Naive thymus-derived CD4-positive, alpha-beta T cell (primary cell): ENCODE results near the gene GPA33. TPM values are rescaled to one million over a fixed set of nuclear protein-coding genes. Genes with fewer than 3 reads are reported as not detected.

Source experiments
- ATAC-seq: fragments of 150-1000 bp; cut with Tn5 transposase; 2 replicates; pipeline ENCODE4 v1.10.0; 2021; ENCODE audit warnings: mild to moderate bottlenecking, moderate library complexity
- CTCF ChIA-PET: fragments of 350-600 bp; sonication (Branson Sonifier 250); formaldehyde crosslinking; loops from one replicate; lab custom pipeline; 2021; ENCODE audit warnings: antibody characterized with exemption; lab: Charles Lee
- POLR2A ChIA-PET: fragments of 350-600 bp; sonication (Branson Sonifier 250); formaldehyde crosslinking; loops from one replicate; lab custom pipeline; 2021; ENCODE audit warnings: antibody characterized with exemption, inconsistent platforms; lab: Charles Lee
- DNase-seq, 9 donors: peaks; one replicate each; pipeline versions ENCODE4 v3.0.0 to v3.0.0-alpha.2; 2020 to 2022; ENCODE audit warnings: mixed read lengths in 1 of 9
- H3K27ac ChIP-seq: one replicate; pipeline ENCODE4 v1.7.0; 2013; ENCODE audit warnings: mild to moderate bottlenecking, low read depth, low read length, moderate library complexity
- H3K27me3 ChIP-seq, 2 donors: one replicate each; pipeline ENCODE4 v1.7.0; 2013; ENCODE audit warnings: low read length in 2 of 2, mild to moderate bottlenecking in 2 of 2, moderate library complexity in 2 of 2; ENCODE audit not compliant: control insufficient read depth in 2 of 2, insufficient read depth in 2 of 2
- H3K36me3 ChIP-seq, 3 experiments: 1 replicate in 2 of 3; 2 replicates in 1 of 3; pipeline ENCODE4 v1.7.0; 2013; ENCODE audit warnings: low read length in 3 of 3, mild to moderate bottlenecking in 3 of 3, moderate library complexity in 1 of 3; ENCODE audit not compliant: insufficient read depth in 3 of 3, control insufficient read depth in 2 of 3
- H3K4me1 ChIP-seq, 2 donors: one replicate each; pipeline ENCODE4 v1.7.0; 2013; ENCODE audit warnings: low read length in 2 of 2, mild to moderate bottlenecking in 2 of 2, moderate library complexity in 1 of 2; ENCODE audit not compliant: control insufficient read depth in 2 of 2, insufficient read depth in 2 of 2
- H3K4me3 ChIP-seq: 2 replicates; pipeline ENCODE4 v1.7.0; 2013; ENCODE audit warnings: mild to moderate bottlenecking, low read length
- H3K9me3 ChIP-seq, 3 experiments: 1 replicate in 2 of 3; 2 replicates in 1 of 3; pipeline ENCODE4 v1.7.0; 2013; ENCODE audit warnings: low read length in 3 of 3; ENCODE audit not compliant: control insufficient read depth in 2 of 3
- H3K27ac Mint-ChIP-seq, 9 donors: one replicate each; pipeline ENCODE4 v1.8.0; 2020 to 2022; ENCODE audit warnings: mixed read lengths in 9 of 9, mild to moderate bottlenecking in 8 of 9, moderate library complexity in 5 of 9, inconsistent platforms in 2 of 9
- H3K27me3 Mint-ChIP-seq, 5 donors: one replicate each; pipeline ENCODE4 v1.8.0; 2021 to 2022; ENCODE audit warnings: mixed read lengths in 5 of 5, mild to moderate bottlenecking in 1 of 5
- H3K36me3 Mint-ChIP-seq, 5 donors: one replicate each; pipeline ENCODE4 v1.8.0; 2020 to 2022; ENCODE audit warnings: mixed read lengths in 5 of 5, mild to moderate bottlenecking in 3 of 5, inconsistent platforms in 1 of 5
- H3K4me1 Mint-ChIP-seq, 7 donors: one replicate each; pipeline ENCODE4 v1.8.0; 2020 to 2022; ENCODE audit warnings: mixed read lengths in 7 of 7, mild to moderate bottlenecking in 3 of 7, inconsistent platforms in 1 of 7
- H3K4me3 Mint-ChIP-seq, 10 donors: one replicate each; pipeline ENCODE4 v1.8.0; 2020 to 2022; ENCODE audit warnings: mild to moderate bottlenecking in 10 of 10, mixed read lengths in 10 of 10, moderate library complexity in 6 of 10, inconsistent platforms in 2 of 10
- H3K9me3 Mint-ChIP-seq, 11 donors: one replicate each; pipeline ENCODE4 v1.8.0; 2020 to 2022; ENCODE audit warnings: mixed read lengths in 11 of 11, mild to moderate bottlenecking in 4 of 11, inconsistent platforms in 1 of 11, moderate library complexity in 1 of 11
- intact Hi-C, 2 donors: fragments of 100-400 bp; cut with micrococcal nuclease; formaldehyde crosslinking; loops; one replicate each; pipeline ENCODE4 v1.15.1; 2023
- polyA plus RNA-seq, 2 donors: library from polyadenylated mRNA; unstranded; fragments of 300-500 nt; fragmentation: Illumina TruSeq; gene quantifications; one replicate each; pipeline ENCODE4 v1.2.3, GENCODE V29; 2021
- total RNA-seq, 6 experiments: library from RNA in 5 of 6; stranded (reverse) in 5 of 6; gene quantifications; 1 replicate in 5 of 6; 2 replicates in 1 of 6; pipeline ENCODE4 v1.2.3 and lab custom pipeline; 2021 to 2026

GPA33 gene
- total and polyA plus RNA-seq, 7 experiments from 2014 or later = 5.4 to 63.4 (median 31.3) TPM

DNA sequence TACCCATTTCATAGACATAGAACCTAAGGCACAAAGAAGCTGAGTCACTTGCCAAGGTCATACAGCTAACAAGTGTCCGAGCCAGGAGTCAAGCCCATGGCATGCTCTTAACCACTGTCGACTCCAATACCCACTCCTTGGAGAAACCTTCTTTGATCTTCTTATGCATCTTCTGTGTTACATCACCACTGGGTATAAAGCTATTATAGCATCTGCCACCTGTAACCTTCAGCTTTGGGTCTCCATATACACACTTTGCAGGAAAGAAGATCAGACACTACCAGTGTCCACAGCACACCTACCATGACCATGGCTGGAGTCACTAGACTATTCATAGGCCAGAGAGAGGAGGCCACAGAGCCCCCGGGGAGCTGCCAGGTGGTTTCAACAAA, 29.1 kb downstream of the GPA33 start:
- H3K4me3 Mint-ChIP-seq = no peak overlapping the region
- Histone ChIP-seq H3K4me3 (no peak overlapping the region), H3K27ac (no peak overlapping the region), H3K4me1 (peaks cover 0 to 4% of the 10 kb centered on the region in 2 donors), H3K9me3 (no peaks in the 10 kb centered on the region), H3K36me3 (peaks cover 0 to 16% (median 0%) of the 10 kb centered on the region in 3 experiments), H3K27me3 (no peaks in the 10 kb centered on the region)
- intact Hi-C loops = loop anchor here in 1 of 2 donors (10.0 kb wide), 1 partner anchor 576 kb away; no protein-coding TSS in a partner anchor
- H3K9me3 Mint-ChIP-seq = no peaks in the 10 kb centered on the region
- CTCF ChIA-PET = interaction anchor here (0.6 to 12.3 kb wide), 19 partner anchors 13 to 478 kb away, joined by 3 to 354 read pairs (median 4); partner anchors contain the start of gene POU2F1
- DNase-seq (no peak), ATAC-seq (no peak)
- peaks cover 0 to 24% (median 0%) of the 10 kb centered on the region in 5 donors for H3K36me3 Mint-ChIP-seq
- peaks cover 0 to 10% (median 6%) of the 10 kb centered on the region in 7 donors for H3K4me1 Mint-ChIP-seq
- POLR2A ChIA-PET = interaction anchor here (0.6 to 4.0 kb wide), 3 partner anchors 29 to 150 kb away, joined by 3 to 23 read pairs (median 6); partner anchors contain the start of gene GPA33
- peak overlapping the region in 2 of 9 donors; percentile 29 to 62 for H3K27ac Mint-ChIP-seq
- no peaks in the 10 kb centered on the region for H3K27me3 Mint-ChIP-seq

DNA sequence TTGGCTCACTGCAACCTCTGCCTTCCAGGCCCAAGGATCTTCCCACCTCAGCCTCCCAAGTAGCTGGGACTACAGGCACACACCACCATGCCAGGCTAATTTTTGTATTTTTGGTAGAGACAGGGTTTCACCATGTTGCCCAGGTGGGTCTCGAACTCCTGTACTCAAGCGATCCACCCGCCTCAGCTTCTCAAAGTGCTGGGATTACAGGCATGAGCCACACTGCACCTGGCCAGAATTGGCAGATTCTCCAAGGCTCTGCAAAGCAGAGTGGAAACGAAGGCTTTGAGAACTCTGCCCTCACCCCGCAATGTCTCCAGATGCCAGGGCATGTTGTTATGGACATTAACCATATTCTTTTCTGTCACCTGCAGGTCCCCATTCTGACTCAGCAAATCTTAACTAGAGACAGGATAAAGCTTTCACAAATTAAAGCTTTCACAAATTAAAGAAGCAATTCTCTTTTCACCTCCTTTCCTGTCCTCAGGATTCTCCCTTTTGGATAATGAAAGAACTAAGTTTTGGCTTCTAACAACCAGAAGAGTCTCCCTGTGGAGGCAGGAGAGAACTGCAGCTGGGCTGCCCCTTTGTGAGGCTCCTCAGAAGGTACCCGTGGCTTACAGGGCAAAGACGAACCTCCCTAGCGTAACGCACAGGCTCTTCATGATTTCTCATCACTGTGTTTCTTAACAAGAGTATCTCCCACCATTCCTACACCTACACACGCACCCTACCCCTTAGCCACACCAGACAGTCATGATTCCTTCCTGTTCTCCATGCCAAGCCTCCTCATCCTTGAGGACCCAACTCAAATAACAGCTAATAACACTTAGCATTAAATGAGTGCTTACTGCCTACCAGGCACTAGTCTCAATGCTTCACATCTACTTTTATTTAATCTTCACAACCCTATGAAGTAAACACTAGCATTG, 29.8 kb downstream of the GPA33 start:
- ATAC-seq (no peak), DNase-seq (no peak)
- H3K36me3 Mint-ChIP-seq = peaks cover 0 to 29% (median 0%) of the 10 kb centered on the region in 5 donors
- intact Hi-C loops = loop anchor here in 1 of 2 donors (10.0 kb wide), 1 partner anchor 576 kb away; no protein-coding TSS in a partner anchor
- ChIA-PET CTCF (interaction anchor here (0.6 to 12.3 kb wide), 36 partner anchors 13 to 460 kb away, joined by 3 to 354 read pairs (median 4); partner anchors contain the start of genes GPA33, POU2F1 and STYXL2), POLR2A (interaction anchor here (0.6 to 4.0 kb wide), 4 partner anchors 29 to 149 kb away, joined by 3 to 23 read pairs (median 5); partner anchors contain the start of gene GPA33)
- no peaks in the 10 kb centered on the region for H3K27me3 Mint-ChIP-seq
- H3K27ac Mint-ChIP-seq = peak overlapping the region in 1 of 9 donors; percentile 29
- Histone ChIP-seq H3K4me3 (no peak overlapping the region), H3K27me3 (no peaks in the 10 kb centered on the region), H3K36me3 (peaks cover 0 to 19% (median 0%) of the 10 kb centered on the region in 3 experiments), H3K4me1 (peaks cover 0 to 4% of the 10 kb centered on the region in 2 donors), H3K9me3 (no peaks in the 10 kb centered on the region), H3K27ac (no peak overlapping the region)
- no peaks in the 10 kb centered on the region for H3K9me3 Mint-ChIP-seq
- H3K4me3 Mint-ChIP-seq = no peak overlapping the region
- H3K4me1 Mint-ChIP-seq = peaks cover 0 to 10% (median 6%) of the 10 kb centered on the region in 7 donors

DNA sequence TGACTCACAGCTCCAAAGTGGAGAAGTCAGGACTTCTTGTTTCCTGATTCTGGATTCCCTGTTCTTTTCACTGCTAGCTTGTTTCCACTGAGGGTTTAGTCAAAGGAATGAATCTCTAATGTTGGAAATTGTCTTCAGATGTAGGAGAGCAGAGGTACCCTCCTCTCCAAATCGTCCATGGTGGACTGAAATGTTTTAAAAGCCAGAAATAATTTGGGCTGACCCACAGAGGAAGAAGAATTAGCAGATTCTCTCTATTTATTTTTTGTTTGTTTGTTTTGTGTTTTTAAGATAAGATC, 30.4 kb downstream of the GPA33 start:
- DNase-seq (no peak), ATAC-seq (no peak)
- POLR2A ChIA-PET = interaction anchor here (1.6 to 4.0 kb wide), 2 partner anchors 30 to 149 kb away, joined by 4 to 23 read pairs; partner anchors contain the start of gene GPA33
- Mint-ChIP-seq H3K36me3 (peaks cover 0 to 30% (median 0%) of the 10 kb centered on the region in 5 donors), H3K27ac (peak overlapping the region in 1 of 9 donors; percentile 11), H3K4me1 (peaks cover 0 to 10% (median 6%) of the 10 kb centered on the region in 7 donors), H3K4me3 (no peak overlapping the region), H3K27me3 (no peaks in the 10 kb centered on the region), H3K9me3 (no peaks in the 10 kb centered on the region)
- no peaks in the 10 kb centered on the region for H3K27me3 ChIP-seq
- peaks cover 0 to 4% of the 10 kb centered on the region in 2 donors for H3K4me1 ChIP-seq
- H3K27ac ChIP-seq = no peak overlapping the region
- H3K9me3 ChIP-seq = no peaks in the 10 kb centered on the region
- intact Hi-C loops = loop anchor here (1.0 to 10.0 kb wide), 5 partner anchors 85 to 1135 kb away; partner anchors contain the start of gene ILDR2 (in 2 of the 2)
- peaks cover 0 to 25% (median 0%) of the 10 kb centered on the region in 3 experiments for H3K36me3 ChIP-seq
- CTCF ChIA-PET = interaction anchor here (0.6 to 12.3 kb wide), 35 partner anchors 13 to 1437 kb away, joined by 3 to 354 read pairs (median 4); partner anchors contain the start of genes GPA33, POU2F1 and STYXL2
- no peak overlapping the region for H3K4me3 ChIP-seq

DNA sequence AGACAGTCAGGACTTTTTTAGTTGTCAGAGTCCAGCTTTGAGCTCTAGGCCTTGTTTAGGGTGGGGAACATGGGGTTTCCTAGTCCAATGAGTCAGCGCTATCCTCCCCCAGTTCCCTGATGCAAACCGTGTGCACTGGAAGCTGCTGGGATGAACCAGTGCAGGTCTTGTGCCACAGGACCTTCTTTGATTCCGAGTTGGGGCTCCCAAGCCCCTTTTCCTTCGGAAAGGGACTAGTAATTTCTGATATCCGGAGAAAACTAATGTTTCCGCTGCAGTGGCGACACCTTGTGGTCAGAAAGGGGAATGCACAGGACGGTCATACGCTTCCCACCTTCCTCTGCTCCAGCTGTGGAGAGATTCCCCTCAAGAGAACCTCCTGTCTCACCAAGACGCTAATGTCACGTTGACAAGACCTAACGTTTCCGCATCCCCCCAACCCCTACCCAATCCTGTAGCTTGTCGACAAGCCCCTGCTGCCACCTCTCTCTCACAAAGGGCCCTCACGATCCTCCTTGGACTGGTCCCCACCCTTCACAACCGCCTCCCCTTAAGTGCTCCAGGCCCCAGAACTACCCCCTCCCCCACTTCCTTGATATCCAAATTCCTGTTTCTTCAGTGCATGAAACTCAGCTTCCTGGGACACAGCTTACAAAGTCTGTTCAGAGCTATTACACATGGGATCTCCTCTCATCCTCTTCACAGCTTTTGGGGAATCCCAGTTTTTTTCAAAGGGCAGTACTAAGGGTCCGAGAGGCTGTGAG, 30.9 kb downstream of the GPA33 start:
- CTCF ChIA-PET = interaction anchor here (0.6 to 12.3 kb wide), 39 partner anchors 9 to 1438 kb away, joined by 3 to 354 read pairs (median 4); partner anchors contain the start of genes GPA33, ILDR2, POU2F1 and STYXL2
- Histone ChIP-seq H3K9me3 (no peaks in the 10 kb centered on the region), H3K4me1 (peaks cover 0 to 4% of the 10 kb centered on the region in 2 donors), H3K36me3 (peaks cover 0 to 27% (median 0%) of the 10 kb centered on the region in 3 experiments), H3K27me3 (no peaks in the 10 kb centered on the region), H3K27ac (no peak overlapping the region), H3K4me3 (no peak overlapping the region)
- Mint-ChIP-seq H3K36me3 (peaks cover 0 to 28% (median 0%) of the 10 kb centered on the region in 5 donors), H3K27me3 (no peaks in the 10 kb centered on the region), H3K27ac (peak overlapping the region in 6 of 9 donors; percentile 5 to 55 (median 25)), H3K4me1 (peaks cover 0 to 8% (median 6%) of the 10 kb centered on the region in 7 donors), H3K9me3 (no peaks in the 10 kb centered on the region), H3K4me3 (no peak overlapping the region)
- DNase-seq (peak; percentile 38 to 75 (median 57)), ATAC-seq (peak; percentile 78)
- intact Hi-C loops = loop anchor here (1.0 to 10.0 kb wide), 4 partner anchors 84 to 1134 kb away; partner anchors contain the start of gene ILDR2 (in 2 of the 2)
- POLR2A ChIA-PET = interaction anchor here (1.0 to 4.0 kb wide), 3 partner anchors 30 to 148 kb away, joined by 3 to 23 read pairs (median 4); partner anchors contain the start of gene GPA33

DNA sequence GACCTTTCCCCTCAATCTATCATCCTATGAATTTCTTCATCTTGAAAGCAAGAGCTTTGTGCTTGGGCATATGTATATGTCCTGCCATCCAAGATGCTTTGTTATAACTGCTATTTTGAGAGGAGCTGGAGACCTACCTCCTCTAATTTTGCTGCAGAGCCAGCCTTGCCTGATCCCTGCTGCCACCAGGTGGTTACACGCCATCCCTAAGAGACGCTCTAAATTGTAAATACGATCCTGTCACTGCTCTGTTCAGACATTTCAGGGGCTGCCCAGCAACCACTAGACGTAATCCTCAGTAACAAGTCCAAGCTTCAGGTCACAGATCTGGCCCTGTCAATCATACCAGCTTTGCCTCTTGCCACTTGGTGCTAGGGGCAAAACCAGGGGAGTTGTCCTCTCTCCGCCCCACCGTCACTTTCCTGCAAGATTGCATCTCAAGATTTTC, 32.9 kb downstream of the GPA33 start:
- ATAC-seq = peak; percentile 20
- Histone ChIP-seq H3K27ac (no peak overlapping the region), H3K4me3 (no peak overlapping the region), H3K4me1 (peaks cover 0 to 4% of the 10 kb centered on the region in 2 donors), H3K27me3 (no peaks in the 10 kb centered on the region), H3K9me3 (no peaks in the 10 kb centered on the region), H3K36me3 (peaks cover 0 to 31% (median 0%) of the 10 kb centered on the region in 3 experiments)
- ChIA-PET CTCF (interaction anchor here (0.6 to 12.3 kb wide), 7 partner anchors 52 to 578 kb away, joined by 3 to 354 read pairs (median 3); no protein-coding TSS in a partner anchor), POLR2A (interaction anchor here (0.6 kb wide), 1 partner anchor 146 kb away, joined by 4 read pairs; no protein-coding TSS in a partner anchor)
- Mint-ChIP-seq H3K4me3 (no peak overlapping the region), H3K27ac (no peak overlapping the region), H3K36me3 (peaks cover 0 to 35% (median 5%) of the 10 kb centered on the region in 5 donors), H3K4me1 (peaks cover 0 to 8% (median 7%) of the 10 kb centered on the region in 7 donors), H3K9me3 (no peaks in the 10 kb centered on the region), H3K27me3 (no peaks in the 10 kb centered on the region)
- DNase-seq = peak in 1 of 9 donors; percentile 4
- intact Hi-C loops = loop anchor here (5.0 to 10.0 kb wide), 2 partner anchors 1130 to 1132 kb away; no protein-coding TSS in a partner anchor
